Aorta (tissue), 5 donors: ENCODE measurements around the gene EHD3. TPM values are rescaled to one million over a fixed set of nuclear protein-coding genes. Genes with fewer than 3 reads are reported as not detected.

ENCODE experiments used
- ATAC-seq: fragments of 200-7000 bp; cut with Tn5 transposase; one replicate; pipeline ENCODE4 v1.9.1; 2022; ENCODE audit warnings: moderate library complexity; ENCODE audit not compliant: low FRiP score
- DNase-seq, 2 donors: peaks; one replicate each; pipeline ENCODE4 v3.0.0-alpha.2; 2020
- H3K27ac ChIP-seq, 2 donors: one replicate each; pipeline ENCODE4 v1.5.1; 2013; ENCODE audit warnings: low read length in 2 of 2, mild to moderate bottlenecking in 2 of 2, moderate library complexity in 2 of 2, control low read depth in 1 of 2, inconsistent platforms in 1 of 2, low read depth in 1 of 2
- H3K27me3 ChIP-seq, 2 donors: one replicate each; pipeline ENCODE4 v1.6.1; 2013; ENCODE audit warnings: control low read depth in 1 of 2, low read length in 1 of 2, mild to moderate bottlenecking in 1 of 2, moderate library complexity in 1 of 2; ENCODE audit not compliant: insufficient read depth in 2 of 2, control insufficient read depth in 1 of 2
- H3K36me3 ChIP-seq, 2 donors: one replicate each; pipeline ENCODE4 v1.6.1; 2013; ENCODE audit warnings: control low read depth in 1 of 2, low read length in 1 of 2, mild to moderate bottlenecking in 1 of 2; ENCODE audit not compliant: insufficient read depth in 2 of 2, control insufficient read depth in 1 of 2
- H3K4me1 ChIP-seq, 2 donors: one replicate each; pipeline ENCODE4 v1.6.1; 2013; ENCODE audit warnings: low read length in 2 of 2, control low read depth in 1 of 2, mild to moderate bottlenecking in 1 of 2, moderate library complexity in 1 of 2; ENCODE audit not compliant: insufficient read depth in 2 of 2, control insufficient read depth in 1 of 2
- H3K4me3 ChIP-seq, 2 donors: one replicate each; pipeline ENCODE4 v1.5.1; 2013; ENCODE audit warnings: low read length in 2 of 2, control low read depth in 1 of 2, mild to moderate bottlenecking in 1 of 2
- H3K9me3 ChIP-seq: one replicate; pipeline ENCODE4 v1.6.1; 2013; ENCODE audit warnings: mild to moderate bottlenecking, low read length; ENCODE audit not compliant: control insufficient read depth
- WGBS, 2 donors: extraction: QIAGEN DNeasy Blood & Tissue Kit; methylation state at CpG; one replicate each; pipeline ENCODE4 v1.1.7; 2013; 5-methylcytosine and 5-hydroxymethylcytosine counted together
- intact Hi-C, 2 donors: fragments of 100-400 bp; cut with DNase I; formaldehyde crosslinking; loops; one replicate each; pipeline versions ENCODE4 v1.14.2 to v1.15.0; 2022
- polyA plus RNA-seq, 2 donors: library from polyadenylated mRNA; stranded (reverse); fragments of 200-250 nt; gene quantifications; one replicate each; pipeline ENCODE4 v1.2.3, GENCODE V29; 2013
- total RNA-seq, 2 donors: library from RNA; stranded (reverse); fragmentation: NEBNext Ultra II Directional; extraction: Animal tissue kit (Norgen Biotek cat#: 25700); gene quantifications; one replicate each; pipeline ENCODE4 v1.2.1, GENCODE V29; 2021
- donor health status: healthy with polysubstance abuse.
- donor health status: Bipolar disorder and iron deficiency.
- donor health status: DM: no; HTN: no; CAD: no.
- donor health status: DM: no; HTN: no; CAD: no.
- donor health status: DM: yes; HTN: yes; CAD: no.

EHD3 gene
- total and polyA plus RNA-seq, 4 donors, result 14.0 to 28.8 (median 18.1) TPM

DNA sequence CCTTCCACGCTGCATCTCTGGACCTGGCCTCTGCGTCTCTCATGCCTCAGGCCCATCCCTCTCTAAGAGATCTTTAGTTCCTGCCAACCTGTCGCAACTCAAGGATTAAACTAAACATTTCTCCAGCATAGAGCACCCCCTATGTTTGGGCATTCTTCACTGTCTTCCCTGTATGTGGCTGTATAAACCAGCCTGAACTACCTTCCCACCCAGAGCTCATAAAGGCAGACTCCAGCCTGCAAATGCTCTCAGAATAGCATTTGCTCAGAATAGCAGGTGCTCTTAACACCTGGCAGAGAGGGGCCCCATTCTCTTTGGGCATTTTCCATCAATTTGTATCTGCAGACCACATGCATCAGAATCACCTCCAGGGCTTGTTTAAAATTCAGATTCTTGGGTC is 83.4 kb downstream of the EHD3 start:
- no peak for ATAC-seq
- WGBS, 2 donors, result 84 to 97% methylated on average over 3 of the region's 3 CpGs
- H3K36me3 ChIP-seq, result no peaks in the 10 kb centered on the region
- no peak overlapping the region for H3K27ac ChIP-seq
- H3K4me3 ChIP-seq, result no peak overlapping the region
- H3K4me1 ChIP-seq, result no peaks in the 10 kb centered on the region
- intact Hi-C loops, result no loop called here
- no peak for DNase-seq
- no peaks in the 10 kb centered on the region for H3K27me3 ChIP-seq
- H3K9me3 ChIP-seq, result no peaks in the 10 kb centered on the region

GRCh38 chr2:31318361-31319336 is 84.7 kb downstream of the EHD3 start:
- no peaks in the 10 kb centered on the region for H3K9me3 ChIP-seq
- WGBS, 2 donors, result 88 to 90% methylated on average over 11 of the region's 11 CpGs
- H3K4me1 ChIP-seq, result no peaks in the 10 kb centered on the region
- intact Hi-C loops, result no loop called here
- H3K27me3 ChIP-seq, result no peaks in the 10 kb centered on the region
- H3K4me3 ChIP-seq, result no peak overlapping the region
- ATAC-seq (no peak), DNase-seq (peak in 1 of 2 donors; percentile 50)
- H3K36me3 ChIP-seq, result no peaks in the 10 kb centered on the region
- H3K27ac ChIP-seq, result no peak overlapping the region

Other genes with a start within 250 kb of the EHD3 start
- gene GALNT14, start 95.7 kb upstream of the EHD3 start, total RNA-seq, result 1 to 10 TPM; 1.2 to 1.7 TPM
- under 1 TPM in 1 of 2 donors, not detected in 1; 0.74 TPM for gene GALNT14, start 95.7 kb upstream of the EHD3 start, polyA plus RNA-seq
- under 1 TPM; 0.21 to 0.29 TPM for gene CAPN14, start 16.6 kb upstream of the EHD3 start, total RNA-seq
- gene CAPN14, start 16.6 kb upstream of the EHD3 start, polyA plus RNA-seq, result under 1 TPM in 1 of 2 donors, not detected in 1; 0.18 TPM
- gene XDH, start 180.6 kb downstream of the EHD3 start, total RNA-seq, result not detected
- 1 to 10 TPM in 1 of 2 donors, under 1 TPM in 1; 0.03 to 5.0 TPM for gene XDH, start 180.6 kb downstream of the EHD3 start, polyA plus RNA-seq